Lower leg skin (tissue), 3 donors: ENCODE results near the gene CACNA2D4.

Experiments
- POLR2A ChIP-seq, 2 donors: fragments of 450-650 bp; IDR thresholded peaks; one replicate each; pipeline ENCODE4 v1.6.1; 2016 to 2017; ENCODE audit warnings: antibody characterized with exemption in 2 of 2, mild to moderate bottlenecking in 1 of 2, moderate library complexity in 1 of 2
- TF ChIP-seq, protein P1 (sequence below), 3 donors: fragments of 450-650 bp; IDR thresholded peaks; one replicate each; pipeline ENCODE4 v1.5.1; 2016; ENCODE audit warnings: antibody characterized with exemption in 3 of 3, mild to moderate bottlenecking in 3 of 3, moderate library complexity in 2 of 3

DNA sequence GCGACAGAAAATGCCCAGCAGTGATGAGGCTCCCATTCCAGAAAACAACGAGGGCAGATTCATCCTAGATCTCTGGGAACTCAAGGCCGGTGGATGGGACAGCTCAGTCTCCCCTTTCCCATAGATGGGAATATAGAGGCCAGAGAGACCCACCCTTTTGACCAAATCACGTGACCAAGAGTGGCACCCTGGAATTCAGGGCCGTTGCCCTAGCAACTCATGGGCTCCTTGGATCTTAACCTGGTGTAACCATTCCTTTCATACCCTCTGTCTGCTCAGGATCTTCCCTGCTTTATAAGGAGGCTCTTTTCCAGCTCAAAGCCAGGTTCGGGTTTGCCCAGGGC, 106.5 kb downstream of the CACNA2D4 start:
- TF ChIP-seq, protein P1, sequence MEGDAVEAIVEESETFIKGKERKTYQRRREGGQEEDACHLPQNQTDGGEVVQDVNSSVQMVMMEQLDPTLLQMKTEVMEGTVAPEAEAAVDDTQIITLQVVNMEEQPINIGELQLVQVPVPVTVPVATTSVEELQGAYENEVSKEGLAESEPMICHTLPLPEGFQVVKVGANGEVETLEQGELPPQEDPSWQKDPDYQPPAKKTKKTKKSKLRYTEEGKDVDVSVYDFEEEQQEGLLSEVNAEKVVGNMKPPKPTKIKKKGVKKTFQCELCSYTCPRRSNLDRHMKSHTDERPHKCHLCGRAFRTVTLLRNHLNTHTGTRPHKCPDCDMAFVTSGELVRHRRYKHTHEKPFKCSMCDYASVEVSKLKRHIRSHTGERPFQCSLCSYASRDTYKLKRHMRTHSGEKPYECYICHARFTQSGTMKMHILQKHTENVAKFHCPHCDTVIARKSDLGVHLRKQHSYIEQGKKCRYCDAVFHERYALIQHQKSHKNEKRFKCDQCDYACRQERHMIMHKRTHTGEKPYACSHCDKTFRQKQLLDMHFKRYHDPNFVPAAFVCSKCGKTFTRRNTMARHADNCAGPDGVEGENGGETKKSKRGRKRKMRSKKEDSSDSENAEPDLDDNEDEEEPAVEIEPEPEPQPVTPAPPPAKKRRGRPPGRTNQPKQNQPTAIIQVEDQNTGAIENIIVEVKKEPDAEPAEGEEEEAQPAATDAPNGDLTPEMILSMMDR (IDR thresholded peaks at IDR 0.05), result no peak
- TF ChIP-seq POLR2A (IDR thresholded peaks at IDR 0.05), result no peak
